ENCODE results near the gene KCNH8.

KCNH8 gene

DNA sequence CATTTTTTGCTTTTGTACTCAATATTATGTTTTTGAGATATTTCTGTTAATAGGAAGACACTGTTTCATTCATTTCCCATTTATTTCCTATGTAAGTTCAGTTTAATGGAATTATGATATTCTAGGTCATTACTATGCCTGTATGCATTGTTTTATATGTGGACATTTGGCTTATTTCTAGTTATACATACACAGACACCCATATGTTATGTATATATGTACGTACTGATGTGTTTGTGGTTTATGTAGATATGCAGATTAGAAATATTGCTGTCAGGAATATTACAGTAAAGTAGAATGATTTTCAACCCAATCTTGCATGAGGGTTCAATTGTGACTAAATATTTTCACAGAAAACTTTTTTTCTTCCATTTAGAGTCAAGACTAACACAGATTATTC, 190.5 kb downstream of the KCNH8 start:
- TF ChIP-seq POLR2A (IDR thresholded peaks at IDR 0.05; ENCODE audit: low read depth, low read length), result no peak
- FAIRE-seq, result no peak
- DNase-seq (ENCODE audit: insufficient read length, low spot score), result no peak

DNA sequence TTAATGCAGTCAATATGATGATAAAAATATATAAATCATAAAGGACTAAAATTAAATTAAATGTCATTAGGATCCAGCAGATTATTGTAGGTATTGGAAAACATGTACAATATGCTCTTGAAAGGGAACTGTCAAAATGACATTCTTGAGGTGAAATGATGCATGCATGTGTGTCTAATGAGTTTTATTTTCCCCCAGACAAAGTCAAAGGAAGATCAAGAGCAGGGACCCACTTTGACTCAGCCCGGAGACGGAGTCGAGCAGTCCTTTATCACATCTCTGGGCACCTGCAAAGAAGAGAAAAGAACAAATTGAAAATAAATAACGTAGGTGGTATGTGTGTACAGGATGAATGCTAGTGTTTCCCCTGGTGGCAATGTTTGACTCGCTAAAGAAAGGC, 194.1 kb downstream of the KCNH8 start:
- DNase-seq (ENCODE audit: insufficient read length, low spot score), result no peak
- no peak for TF ChIP-seq POLR2A (IDR thresholded peaks at IDR 0.05; ENCODE audit: low read depth, low read length)
- FAIRE-seq, result no peak

DNA sequence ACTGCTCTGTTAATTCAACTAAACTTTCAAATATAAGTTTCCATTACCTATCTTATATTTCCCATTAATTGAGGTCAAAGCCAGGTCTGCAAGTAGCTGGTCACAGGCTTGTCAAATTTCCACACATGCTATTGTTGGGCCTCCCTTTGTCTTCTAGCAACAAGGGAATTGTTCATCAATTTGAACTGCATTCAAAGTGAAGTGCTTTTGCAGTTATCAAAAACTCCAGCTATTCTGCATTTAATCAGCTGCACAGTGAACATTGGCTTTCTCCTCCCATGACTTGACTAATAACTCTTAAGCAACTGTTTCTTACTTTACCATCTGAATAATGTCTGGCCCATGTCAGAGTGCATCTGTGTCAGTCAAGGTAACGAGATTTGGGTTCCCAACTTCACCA, 198.4 kb downstream of the KCNH8 start:
- no peak for DNase-seq (ENCODE audit: insufficient read length, low spot score)
- TF ChIP-seq POLR2A (IDR thresholded peaks at IDR 0.05; ENCODE audit: low read depth, low read length), result no peak
- FAIRE-seq, result no peak

DNA sequence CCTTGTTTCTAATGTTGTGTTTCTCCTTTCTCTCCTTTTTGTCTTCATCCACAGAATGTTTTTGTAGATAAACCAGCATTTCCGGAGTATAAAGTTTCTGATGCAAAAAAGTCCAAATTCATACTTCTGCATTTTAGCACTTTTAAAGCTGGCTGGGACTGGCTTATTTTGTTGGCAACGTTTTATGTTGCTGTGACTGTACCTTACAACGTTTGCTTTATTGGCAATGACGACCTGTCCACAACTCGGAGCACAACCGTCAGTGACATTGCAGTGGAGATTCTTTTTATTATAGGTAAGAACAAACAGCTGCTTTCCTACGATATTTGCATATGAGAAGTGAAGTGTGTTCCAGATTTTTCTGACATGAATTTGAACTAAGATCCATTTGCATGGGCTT, 199.4 kb downstream of the KCNH8 start:
- FAIRE-seq, result no peak

DNA sequence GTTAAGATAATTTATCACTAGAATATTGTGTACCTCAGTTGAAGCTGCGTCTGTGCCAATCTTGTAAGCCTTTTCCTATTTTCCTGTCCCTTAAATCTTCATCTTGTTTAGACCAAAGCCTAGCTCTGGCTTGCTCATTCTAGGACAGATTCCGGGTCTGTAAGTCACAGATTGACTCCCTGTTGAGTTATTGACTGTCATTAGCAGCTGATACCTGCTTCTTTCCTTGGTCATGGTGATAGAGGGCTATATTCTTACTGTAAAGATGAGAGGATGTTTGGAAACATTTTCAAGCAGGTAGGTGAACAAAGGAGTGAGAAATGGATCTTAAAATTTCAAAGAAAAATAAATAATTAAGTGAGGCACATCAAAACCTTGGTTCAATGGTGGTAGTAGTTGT, 200.2 kb downstream of the KCNH8 start:
- FAIRE-seq, result no peak
- TF ChIP-seq POLR2A (IDR thresholded peaks at IDR 0.05; ENCODE audit: low read depth, low read length), result no peak
- no peak for DNase-seq (ENCODE audit: insufficient read length, low spot score)

More for the DNA sequence above, 199.4 kb downstream of the KCNH8 start:
- DNase-seq (ENCODE audit: insufficient read length, low spot score), result no peak
- no peak for TF ChIP-seq POLR2A (IDR thresholded peaks at IDR 0.05; ENCODE audit: low read depth, low read length)

DNA sequence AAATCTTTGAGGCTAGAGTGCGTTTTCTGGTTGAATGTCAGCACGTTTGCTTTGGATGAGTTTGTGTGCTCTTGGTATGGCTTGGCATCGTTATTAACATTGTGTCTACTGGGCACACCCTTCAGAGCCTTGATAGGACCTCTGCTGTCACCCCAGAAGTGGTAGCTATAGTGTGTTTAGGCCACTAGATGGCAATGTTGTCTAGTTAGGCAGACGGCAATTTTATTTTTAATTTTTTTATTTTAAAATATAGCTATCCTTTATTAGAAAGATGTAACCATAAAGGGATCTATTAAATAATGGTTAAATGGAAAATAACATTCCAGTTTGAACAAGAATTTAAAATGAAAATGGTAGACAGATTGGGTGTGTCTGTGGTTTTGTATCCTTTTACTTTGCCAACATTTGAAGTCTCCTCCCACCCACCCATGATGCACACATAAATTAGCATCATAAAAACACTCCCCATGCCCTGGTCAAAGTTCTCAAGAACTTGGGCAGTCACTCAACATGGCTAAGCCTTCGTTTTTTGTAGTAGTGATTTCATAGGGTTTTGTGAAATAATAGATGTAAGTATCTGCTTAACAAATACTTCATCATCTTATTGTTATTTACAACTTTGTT, 200.7 kb downstream of the KCNH8 start:
- no peak for DNase-seq (ENCODE audit: insufficient read length, low spot score)
- no peak for FAIRE-seq
- no peak for TF ChIP-seq POLR2A (IDR thresholded peaks at IDR 0.05; ENCODE audit: low read depth, low read length)

DNA sequence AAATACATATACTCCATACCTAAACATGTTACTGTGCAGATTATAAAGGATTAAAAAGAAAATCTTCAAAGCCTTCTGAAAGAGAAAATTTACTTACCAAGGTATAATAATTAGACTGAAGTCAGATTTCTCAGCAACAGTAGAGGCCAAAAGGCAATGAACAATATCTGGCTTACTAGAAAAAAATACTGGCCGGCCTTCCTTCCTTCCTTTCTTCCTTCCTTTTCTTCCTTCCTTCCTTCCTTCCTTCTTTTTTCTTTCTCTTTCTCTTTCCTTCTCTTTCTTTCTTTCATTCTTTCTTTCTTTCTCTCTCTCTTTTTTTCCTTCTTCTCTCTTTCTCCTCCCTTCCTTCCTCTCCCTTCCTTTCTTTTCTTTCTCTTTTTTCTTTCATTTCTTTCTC, 209.6 kb downstream of the KCNH8 start:
- no peak for TF ChIP-seq POLR2A (IDR thresholded peaks at IDR 0.05; ENCODE audit: low read depth, low read length)
- FAIRE-seq, result no peak
- no peak for DNase-seq (ENCODE audit: insufficient read length, low spot score)

DNA sequence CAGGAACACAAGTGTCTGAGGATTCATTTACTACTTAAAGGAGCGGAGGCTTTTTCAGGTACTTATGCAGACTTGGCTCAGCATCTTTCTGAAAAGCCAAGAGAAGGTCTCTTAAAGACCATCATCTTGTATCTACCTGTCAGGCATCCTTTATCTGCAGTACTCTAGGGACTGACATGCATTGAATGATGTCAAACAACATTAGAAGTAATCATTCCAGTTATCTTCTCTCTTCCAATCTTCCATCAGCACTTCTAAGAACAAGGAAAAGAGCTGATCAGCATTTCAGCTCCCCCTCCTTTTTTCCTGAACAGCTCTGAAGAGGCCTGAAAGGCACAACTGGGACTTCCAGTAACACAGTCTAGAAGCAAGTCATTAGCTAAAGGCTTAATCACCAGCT, 214.8 kb downstream of the KCNH8 start:
- TF ChIP-seq POLR2A (IDR thresholded peaks at IDR 0.05; ENCODE audit: low read depth, low read length), result no peak
- no peak for DNase-seq (ENCODE audit: insufficient read length, low spot score)
- FAIRE-seq, result no peak

DNA sequence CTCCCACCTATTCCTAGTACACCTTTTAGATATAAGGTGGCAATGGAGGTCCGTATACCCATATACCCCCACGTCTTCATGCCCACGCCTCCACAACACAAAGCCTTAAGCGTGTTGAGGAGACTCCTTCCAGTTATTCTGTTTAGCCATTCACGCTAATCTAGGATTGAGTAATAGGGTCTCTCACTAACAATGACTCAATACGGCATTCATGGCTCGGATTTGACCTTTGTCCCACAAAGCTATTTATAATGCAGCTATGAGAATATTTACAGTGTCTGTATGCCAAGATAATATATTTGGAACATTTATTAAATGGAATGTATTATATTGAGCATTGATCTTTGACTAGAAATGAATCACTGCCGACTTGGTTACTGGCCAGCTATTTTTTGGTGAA, 215.8 kb downstream of the KCNH8 start:
- no peak for TF ChIP-seq POLR2A (IDR thresholded peaks at IDR 0.05; ENCODE audit: low read depth, low read length)
- DNase-seq (ENCODE audit: insufficient read length, low spot score) (no peak), FAIRE-seq (no peak)

DNA sequence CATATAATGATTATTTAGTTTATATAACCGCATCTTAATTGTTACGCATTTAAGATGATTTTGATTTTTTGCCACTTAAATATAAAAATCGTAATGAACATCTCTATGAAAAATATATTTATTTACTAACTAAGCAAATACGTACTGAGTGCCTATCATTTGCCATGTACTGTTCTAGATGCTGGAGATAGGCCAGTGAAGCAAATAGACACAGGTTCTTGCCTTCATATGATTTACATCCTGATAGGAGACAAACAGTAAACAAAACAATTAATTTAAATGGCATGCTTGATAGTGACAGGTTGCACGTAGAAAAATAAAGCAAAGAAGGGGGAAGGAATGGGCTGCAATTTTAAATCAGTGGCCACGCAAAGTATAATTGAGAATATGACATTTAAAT, 217.2 kb downstream of the KCNH8 start:
- TF ChIP-seq POLR2A (IDR thresholded peaks at IDR 0.05; ENCODE audit: low read depth, low read length), result no peak

DNA sequence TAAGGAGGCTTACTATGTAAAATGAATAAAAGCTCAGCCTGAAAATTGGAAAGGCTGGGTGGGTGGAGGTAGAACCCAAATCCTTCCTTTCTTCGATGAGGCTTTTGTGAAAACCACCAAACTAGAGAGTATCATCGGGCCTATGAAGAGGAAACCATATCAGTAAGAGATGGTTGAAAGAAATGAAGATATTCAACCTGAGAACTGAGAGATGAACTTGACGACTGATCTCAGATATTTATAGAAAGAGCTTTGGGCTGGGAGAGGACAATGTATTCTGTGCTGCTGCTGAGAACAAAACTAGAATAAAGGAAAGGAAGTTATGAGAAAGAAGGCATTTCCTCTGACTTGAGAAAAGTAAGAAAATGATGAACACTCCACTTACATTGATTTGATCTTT, 236.6 kb downstream of the KCNH8 start:
- no peak for FAIRE-seq
- TF ChIP-seq POLR2A (IDR thresholded peaks at IDR 0.05; ENCODE audit: low read depth, low read length), result no peak
- no peak for DNase-seq (ENCODE audit: insufficient read length, low spot score)

More for the DNA sequence above, 217.2 kb downstream of the KCNH8 start:
- no peak for DNase-seq (ENCODE audit: insufficient read length, low spot score)
- FAIRE-seq, result no peak

DNA sequence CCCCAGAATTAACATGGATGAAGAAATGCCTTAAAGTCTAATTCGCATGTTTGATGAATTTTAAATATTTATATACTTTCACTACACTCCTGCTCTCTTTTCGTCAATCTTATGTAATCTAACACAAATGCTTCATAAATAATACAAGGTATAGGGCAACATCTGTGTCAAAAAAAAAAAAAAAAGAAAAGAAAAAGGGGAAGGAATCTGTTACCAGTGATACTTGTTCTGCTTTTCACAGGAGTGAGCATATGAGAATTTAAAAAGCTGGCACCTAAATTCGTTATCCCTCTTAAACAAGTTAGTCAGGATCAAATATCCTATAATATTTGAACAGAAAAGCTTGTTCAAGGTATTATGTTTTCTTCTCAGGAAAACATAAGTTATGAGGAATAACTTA, 243.8 kb downstream of the KCNH8 start:
- DNase-seq (ENCODE audit: insufficient read length, low spot score) (no peak), FAIRE-seq (no peak)
- TF ChIP-seq POLR2A (IDR thresholded peaks at IDR 0.05; ENCODE audit: low read depth, low read length), result no peak

DNA sequence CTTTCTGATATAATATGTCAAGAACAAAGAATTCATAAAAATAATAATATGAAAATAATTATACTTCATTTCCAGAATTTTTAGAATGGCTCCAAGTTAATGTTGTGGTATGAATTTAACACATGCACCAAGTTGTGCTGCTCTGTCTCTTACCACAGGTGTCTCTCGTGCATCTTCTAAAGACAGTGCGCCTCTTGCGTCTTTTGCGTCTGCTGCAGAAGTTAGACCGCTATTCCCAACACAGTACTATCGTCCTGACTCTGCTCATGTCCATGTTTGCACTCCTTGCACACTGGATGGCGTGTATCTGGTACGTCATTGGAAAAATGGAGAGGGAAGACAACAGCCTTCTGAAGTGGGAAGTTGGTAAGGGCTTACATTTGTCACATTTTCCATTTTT, 246.6 kb downstream of the KCNH8 start:
- FAIRE-seq (no peak), DNase-seq (ENCODE audit: insufficient read length, low spot score) (no peak)
- no peak for TF ChIP-seq POLR2A (IDR thresholded peaks at IDR 0.05; ENCODE audit: low read depth, low read length)

DNA sequence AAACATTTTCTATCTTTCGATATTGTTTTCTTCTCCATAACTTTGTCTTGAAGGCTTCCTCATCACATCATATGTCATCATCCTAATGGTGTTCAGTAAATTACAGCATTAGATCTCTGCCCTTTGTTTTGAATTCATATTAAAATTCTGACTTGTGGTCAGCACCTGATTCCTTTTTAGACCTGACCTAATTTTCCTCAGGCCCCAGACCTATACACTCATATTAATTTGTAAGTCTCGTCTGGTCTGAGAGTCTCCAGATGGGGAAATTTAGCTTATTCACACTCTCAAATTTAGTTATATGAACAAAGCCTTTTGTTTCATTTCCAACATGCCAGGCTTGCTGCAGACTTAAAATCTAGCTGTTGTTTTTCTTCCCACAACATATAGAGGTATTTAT, 248.4 kb downstream of the KCNH8 start:
- DNase-seq (ENCODE audit: insufficient read length, low spot score), result no peak

DNA sequence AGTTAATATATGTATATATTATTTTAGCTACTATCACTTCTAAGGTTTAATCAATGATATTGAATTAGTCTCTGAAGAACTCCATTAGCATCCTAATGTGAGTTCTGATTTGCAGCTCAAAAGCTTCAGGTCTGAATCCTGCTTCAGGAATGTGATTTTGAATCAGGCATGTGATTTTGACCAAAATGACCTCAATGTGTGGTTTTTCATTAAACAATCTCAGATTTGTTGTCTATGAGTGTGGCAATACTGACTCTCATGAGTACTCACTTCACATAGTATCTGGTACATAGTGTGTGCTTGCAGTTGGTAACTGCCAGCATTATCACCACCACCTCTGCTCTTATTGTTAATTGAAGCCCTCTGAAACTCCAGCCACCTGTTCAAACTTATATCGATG, 251.0 kb downstream of the KCNH8 start:
- DNase-seq (ENCODE audit: insufficient read length, low spot score) (no peak), FAIRE-seq (no peak)
- no peak for TF ChIP-seq POLR2A (IDR thresholded peaks at IDR 0.05; ENCODE audit: low read depth, low read length)

More for the DNA sequence above, 248.4 kb downstream of the KCNH8 start:
- FAIRE-seq, result no peak
- no peak for TF ChIP-seq POLR2A (IDR thresholded peaks at IDR 0.05; ENCODE audit: low read depth, low read length)

DNA sequence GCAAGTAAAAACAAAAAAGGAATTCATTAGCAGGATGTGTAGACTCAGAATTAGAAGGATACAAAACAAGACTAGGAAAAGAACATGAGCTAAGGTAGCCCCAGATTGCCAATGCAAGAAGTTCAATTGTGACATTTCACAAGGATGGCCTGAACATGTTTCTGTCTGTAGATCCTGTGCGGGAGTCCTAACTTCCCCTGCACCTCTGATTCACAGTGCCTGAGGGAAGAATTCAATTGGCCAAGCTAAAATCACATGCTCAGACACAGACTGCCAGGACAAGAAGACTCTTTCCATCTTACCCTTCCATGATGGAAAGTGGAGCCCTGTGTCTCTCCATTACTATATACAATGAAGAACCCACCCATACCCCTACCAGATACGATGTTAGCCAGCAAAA, 251.5 kb downstream of the KCNH8 start:
- FAIRE-seq (no peak), DNase-seq (ENCODE audit: insufficient read length, low spot score) (no peak)
- no peak for TF ChIP-seq POLR2A (IDR thresholded peaks at IDR 0.05; ENCODE audit: low read depth, low read length)

Data from H54 (cell line).